Nephron (organoid): Measurements from ENCODE around the gene BRD4.
A peak's percentile ranks its signal among the peaks of the same experiment; 100 is the strongest.

Experiments
- H3K27ac Mint-ChIP-seq, 3 experiments: 2 replicates each; pipeline ENCODE4 v1.8.0; 2020; ENCODE audit warnings: mixed read lengths in 3 of 3, mild to moderate bottlenecking in 2 of 3, moderate library complexity in 1 of 3
- H3K27me3 Mint-ChIP-seq: 2 replicates; pipeline ENCODE4 v1.8.0; 2021; ENCODE audit warnings: low read depth, mild to moderate bottlenecking, moderate library complexity, mixed read lengths
- H3K36me3 Mint-ChIP-seq: 2 replicates; pipeline ENCODE4 v1.8.0; 2020; ENCODE audit warnings: low read depth, mixed read lengths
- H3K4me1 Mint-ChIP-seq: 2 replicates; pipeline ENCODE4 v1.8.0; 2020; ENCODE audit warnings: mixed read lengths
- H3K4me3 Mint-ChIP-seq, 3 experiments: 2 replicates each; pipeline ENCODE4 v1.8.0; 2020; ENCODE audit warnings: mild to moderate bottlenecking in 3 of 3, mixed read lengths in 3 of 3, moderate library complexity in 2 of 3
- H3K9me3 Mint-ChIP-seq: 2 replicates; pipeline ENCODE4 v1.8.0; 2020; ENCODE audit warnings: mixed read lengths
- TF ChIP-seq, protein P1 (sequence below), 3 experiments: fragments of 200-600 bp; sonication (generic); IDR thresholded peaks; one replicate each; pipeline ENCODE4 v1.5.0; 2021; ENCODE audit warnings: antibody characterized with exemption in 3 of 3; ENCODE audit not compliant: unreplicated experiment in 3 of 3

Gene BRD4

DNA sequence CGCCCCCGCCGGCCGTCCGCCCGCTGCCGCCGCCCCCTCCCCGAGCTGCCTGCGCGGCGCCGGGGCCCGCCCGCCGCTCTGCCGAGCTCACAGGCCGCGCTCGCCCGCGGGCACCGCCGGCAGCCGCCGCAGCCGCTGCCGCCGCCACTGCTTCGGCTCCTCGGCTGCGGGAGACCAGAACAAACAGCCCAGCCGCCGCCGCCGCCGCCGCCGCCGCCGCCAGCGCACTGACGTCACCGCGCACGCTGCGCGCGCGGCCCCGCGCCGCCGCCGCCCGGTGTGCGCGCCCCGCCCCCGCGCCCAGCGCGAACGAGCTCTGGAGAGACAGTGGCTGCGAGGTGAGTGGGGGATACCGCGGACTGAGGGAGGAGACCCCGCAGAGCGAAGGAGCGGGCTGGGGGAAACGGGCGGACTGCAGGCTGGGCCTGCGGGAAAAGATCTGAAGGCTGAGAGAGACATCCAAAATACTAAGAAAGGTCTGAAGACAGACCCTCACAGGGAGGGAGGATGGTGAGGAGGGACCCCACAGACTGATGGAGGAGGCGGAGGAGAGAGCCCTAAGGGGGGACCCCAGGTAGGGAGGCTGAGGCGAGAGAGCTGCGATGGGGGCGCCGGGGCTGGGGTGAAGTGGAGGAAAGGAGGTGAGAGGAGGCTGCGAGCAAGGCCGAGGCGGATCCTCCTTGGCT is at the start of gene BRD4:
BRD4 (minus strand) TSS at position 229 of the 686 bp plus-strand sequence. CDS start 59,440 bp downstream, outside the sequence.
- Mint-ChIP-seq H3K9me3 (no peaks in the 10 kb centered on the region), H3K4me1 (peaks cover 38% of the 10 kb centered on the region), H3K27me3 (no peaks in the 10 kb centered on the region), H3K4me3 (peak within 1 kb of the TSS; percentile 97 to 100 (median 99)), H3K36me3 (peaks cover 9% of the 10 kb centered on the region), H3K27ac (peak within 1 kb of the TSS; percentile 95 to 97 (median 97))
- TF ChIP-seq, protein P1, sequence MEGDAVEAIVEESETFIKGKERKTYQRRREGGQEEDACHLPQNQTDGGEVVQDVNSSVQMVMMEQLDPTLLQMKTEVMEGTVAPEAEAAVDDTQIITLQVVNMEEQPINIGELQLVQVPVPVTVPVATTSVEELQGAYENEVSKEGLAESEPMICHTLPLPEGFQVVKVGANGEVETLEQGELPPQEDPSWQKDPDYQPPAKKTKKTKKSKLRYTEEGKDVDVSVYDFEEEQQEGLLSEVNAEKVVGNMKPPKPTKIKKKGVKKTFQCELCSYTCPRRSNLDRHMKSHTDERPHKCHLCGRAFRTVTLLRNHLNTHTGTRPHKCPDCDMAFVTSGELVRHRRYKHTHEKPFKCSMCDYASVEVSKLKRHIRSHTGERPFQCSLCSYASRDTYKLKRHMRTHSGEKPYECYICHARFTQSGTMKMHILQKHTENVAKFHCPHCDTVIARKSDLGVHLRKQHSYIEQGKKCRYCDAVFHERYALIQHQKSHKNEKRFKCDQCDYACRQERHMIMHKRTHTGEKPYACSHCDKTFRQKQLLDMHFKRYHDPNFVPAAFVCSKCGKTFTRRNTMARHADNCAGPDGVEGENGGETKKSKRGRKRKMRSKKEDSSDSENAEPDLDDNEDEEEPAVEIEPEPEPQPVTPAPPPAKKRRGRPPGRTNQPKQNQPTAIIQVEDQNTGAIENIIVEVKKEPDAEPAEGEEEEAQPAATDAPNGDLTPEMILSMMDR (IDR thresholded peaks at IDR 0.05; ENCODE audit: unreplicated experiment in 3 of 3), result no peak

DNA sequence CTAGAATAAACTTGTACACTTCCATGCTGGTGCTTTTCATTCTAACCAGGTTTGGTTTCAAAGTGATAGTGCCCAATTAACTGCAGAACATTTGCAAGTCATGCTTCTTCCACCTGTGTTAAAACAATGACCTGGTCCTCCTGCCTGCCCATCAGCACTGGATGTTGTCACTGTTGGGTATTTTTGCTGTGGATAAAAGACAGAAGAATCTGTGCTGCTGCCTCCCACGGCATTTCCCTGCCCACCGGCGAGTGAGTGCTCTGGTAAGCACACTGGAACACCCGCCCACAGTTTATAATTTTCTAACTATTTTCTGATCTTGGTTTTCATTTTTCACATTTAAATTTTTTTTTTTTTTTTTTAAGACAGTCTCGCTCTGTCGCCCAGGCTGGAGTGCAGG is 49.5 kb upstream of the BRD4 start:
- TF ChIP-seq, protein P1 (IDR thresholded peaks at IDR 0.05; ENCODE audit: unreplicated experiment in 3 of 3), result no peak
- H3K4me1 Mint-ChIP-seq, result peaks cover 29% of the 10 kb centered on the region
- peak overlapping the region; percentile 82 to 94 (median 84) for H3K4me3 Mint-ChIP-seq
- no peaks in the 10 kb centered on the region for H3K9me3 Mint-ChIP-seq
- peaks cover 14% of the 10 kb centered on the region for H3K36me3 Mint-ChIP-seq
- peak overlapping the region; percentile 46 to 72 (median 47) for H3K27ac Mint-ChIP-seq
- no peaks in the 10 kb centered on the region for H3K27me3 Mint-ChIP-seq

DNA sequence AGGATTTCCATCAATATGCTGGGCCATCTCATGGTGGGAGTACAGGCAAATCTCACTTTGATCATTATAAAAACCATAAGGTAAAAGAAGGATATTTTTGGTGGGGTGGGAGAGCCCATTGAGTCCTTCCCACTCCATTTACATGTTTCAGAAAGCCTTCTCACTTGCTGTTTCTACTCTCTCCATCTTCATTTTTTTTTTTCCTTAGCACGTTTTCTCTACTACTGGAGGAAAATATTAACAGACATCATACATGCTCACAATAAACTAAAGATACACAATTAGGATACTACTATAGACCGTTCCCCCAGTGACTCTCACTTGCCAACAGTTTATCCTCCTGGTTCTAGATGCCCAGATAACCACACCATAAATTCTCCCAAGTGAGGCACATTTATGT is 49.1 kb upstream of the BRD4 start:
- Mint-ChIP-seq H3K4me3 (peak overlapping the region; percentile 82 to 94 (median 84)), H3K27ac (peak overlapping the region; percentile 46 to 72 (median 47)), H3K27me3 (no peaks in the 10 kb centered on the region), H3K9me3 (no peaks in the 10 kb centered on the region), H3K36me3 (peaks cover 10% of the 10 kb centered on the region), H3K4me1 (peaks cover 33% of the 10 kb centered on the region)
- TF ChIP-seq, protein P1 (IDR thresholded peaks at IDR 0.05; ENCODE audit: unreplicated experiment in 3 of 3), result no peak

DNA sequence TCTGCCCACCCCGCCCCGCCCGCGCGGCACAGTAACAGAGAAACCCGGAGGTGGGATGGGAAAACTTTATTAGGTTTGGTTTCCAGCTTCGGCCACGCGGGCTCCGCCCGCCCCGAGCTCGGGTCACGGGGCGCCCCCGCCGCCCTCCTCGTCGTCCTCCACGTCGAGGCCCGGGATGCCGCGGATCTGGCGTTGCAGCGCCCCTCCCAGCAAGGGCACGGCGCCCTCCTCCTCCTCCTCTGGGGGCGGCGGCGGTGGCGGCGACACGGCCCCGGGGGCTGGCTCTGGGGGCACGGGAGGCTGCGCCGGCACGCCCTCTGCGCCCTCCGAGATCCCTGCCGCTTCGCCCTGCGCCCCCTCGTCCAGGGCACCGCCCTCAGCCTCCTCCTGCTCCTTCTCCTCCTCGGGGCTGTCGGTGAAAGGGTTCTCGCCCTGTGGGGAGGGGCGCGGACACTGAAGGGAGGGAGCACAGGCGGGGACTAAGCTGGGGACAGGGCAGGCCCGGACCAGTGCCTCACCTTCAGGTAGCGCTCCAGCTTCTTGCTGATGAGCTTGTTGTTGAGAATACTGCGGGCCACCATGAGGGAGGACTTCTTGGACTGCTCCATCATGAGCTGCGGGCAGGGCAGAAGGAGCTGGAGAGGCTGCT is 47.8 kb upstream of the BRD4 start:
- no peaks in the 10 kb centered on the region for H3K27me3 Mint-ChIP-seq
- H3K36me3 Mint-ChIP-seq, result peaks cover 5% of the 10 kb centered on the region
- peak overlapping the region; percentile 99 to 100 (median 100) for H3K27ac Mint-ChIP-seq
- H3K4me1 Mint-ChIP-seq, result peaks cover 33% of the 10 kb centered on the region
- TF ChIP-seq, protein P1 (IDR thresholded peaks at IDR 0.05; ENCODE audit: unreplicated experiment in 3 of 3), result no peak
- peak overlapping the region; percentile 99 to 100 (median 100) for H3K4me3 Mint-ChIP-seq
- H3K9me3 Mint-ChIP-seq, result no peaks in the 10 kb centered on the region

DNA sequence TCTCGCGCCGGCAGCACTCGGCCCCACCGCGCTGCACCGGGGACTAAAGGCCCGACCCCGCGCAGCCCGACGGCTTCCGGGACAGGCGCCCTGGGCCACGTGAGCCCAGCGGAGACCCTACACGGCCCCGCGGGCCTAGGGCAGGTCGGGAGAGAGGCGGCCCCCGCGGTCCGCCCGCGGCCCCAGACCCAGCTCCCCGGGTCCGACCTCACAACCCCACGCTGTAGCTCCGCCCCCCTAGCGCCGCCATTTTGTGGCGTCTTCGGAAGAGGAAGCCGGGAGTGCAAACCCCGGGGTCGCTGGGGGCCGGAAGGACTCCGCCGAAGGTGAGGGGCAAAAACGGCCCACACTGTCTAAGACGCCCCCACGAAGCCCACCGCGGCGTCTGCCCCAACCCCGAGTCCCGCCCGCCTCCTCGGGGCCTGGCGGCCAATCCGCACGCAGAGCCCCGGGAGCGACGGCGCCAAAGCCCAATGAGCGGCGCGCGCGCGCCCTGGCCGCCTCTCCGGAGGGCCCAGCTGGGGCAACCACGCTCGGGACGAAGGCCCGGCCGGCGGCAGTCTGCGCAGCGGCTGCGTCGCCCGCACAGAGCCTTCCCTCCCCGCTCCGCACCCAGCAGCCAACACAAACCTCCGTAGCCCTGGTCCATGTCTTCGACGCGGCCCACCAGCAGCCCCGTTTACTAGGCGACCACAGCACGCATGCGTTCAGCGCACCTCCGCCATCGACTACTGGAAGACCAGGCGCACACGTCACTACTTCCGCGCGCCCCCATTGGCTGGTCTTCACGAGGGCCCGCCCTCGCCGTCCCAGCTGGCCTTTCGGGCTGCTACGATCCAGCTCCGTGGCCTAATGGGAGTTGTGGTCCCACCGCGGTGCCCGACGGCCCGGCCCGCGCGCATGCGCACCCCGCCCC is 47.0 kb upstream of the BRD4 start, which contains the start of gene AKAP8:
AKAP8 (minus strand) TSS at position 705 of the 916 bp plus-strand sequence; CDS start at position 649, 56 bp downstream.
- no peaks in the 10 kb centered on the region for H3K9me3 Mint-ChIP-seq
- no peaks in the 10 kb centered on the region for H3K27me3 Mint-ChIP-seq
- peaks cover 33% of the 10 kb centered on the region for H3K4me1 Mint-ChIP-seq
- TF ChIP-seq, protein P1 (IDR thresholded peaks at IDR 0.05; ENCODE audit: unreplicated experiment in 3 of 3), result no peak
- peaks cover 5% of the 10 kb centered on the region for H3K36me3 Mint-ChIP-seq
- H3K4me3 Mint-ChIP-seq, result peak within 1 kb of the TSS; percentile 99 to 100 (median 100)
- peak within 1 kb of the TSS; percentile 99 to 100 (median 100) for H3K27ac Mint-ChIP-seq
